IPS-11a (cell line): ENCODE results near the gene EIF3B.
"Not testable (repeated sequence)": the region's sequence is repeated elsewhere in the genome, so short reads cannot be mapped to it uniquely, and the experiment has no call there.

Experiments
- H3K4me3 ChIP-seq: one replicate; pipeline ENCODE4 v1.5.1; 2013; ENCODE audit warnings: low read depth, low read length, control low read depth

The EIF3B gene

DNA sequence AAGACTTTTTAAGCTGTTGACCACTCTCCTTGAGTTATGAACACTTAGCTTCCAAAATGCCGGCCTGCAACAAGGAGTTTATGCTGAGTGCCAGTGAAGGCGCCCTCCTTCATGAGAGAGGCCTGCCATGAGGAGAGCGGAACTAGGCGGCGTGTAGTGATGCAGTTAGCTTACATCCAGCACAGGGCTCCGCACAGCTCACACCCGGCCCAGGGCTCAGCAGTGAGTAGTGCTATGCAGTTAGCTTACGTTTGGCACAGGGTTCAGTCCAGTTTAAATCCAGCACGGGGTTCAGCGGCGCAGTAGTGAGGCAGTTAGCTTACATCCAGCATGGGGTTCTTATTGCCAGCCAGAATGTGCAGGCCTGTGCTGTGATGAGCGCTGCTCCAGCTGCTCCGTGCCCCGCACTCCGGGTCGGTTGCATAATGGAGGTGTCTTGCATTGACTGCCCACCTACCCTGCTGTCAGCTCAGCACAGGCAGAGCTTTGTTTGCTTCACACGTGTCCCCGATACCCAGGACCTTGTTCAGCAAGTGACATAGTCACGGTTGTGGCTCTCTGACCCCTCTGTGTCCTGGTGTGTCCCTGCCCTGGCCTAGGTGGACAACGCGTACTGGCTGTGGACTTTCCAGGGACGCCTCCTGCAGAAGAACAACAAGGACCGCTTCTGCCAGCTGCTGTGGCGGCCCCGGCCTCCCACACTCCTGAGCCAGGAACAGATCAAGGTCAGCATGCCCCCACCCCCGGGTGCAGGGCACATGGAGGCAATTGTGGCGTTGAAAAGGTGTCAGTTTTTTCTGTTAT, 21.9 kb downstream of the EIF3B start:
- no peak overlapping the region for H3K4me3 ChIP-seq

DNA sequence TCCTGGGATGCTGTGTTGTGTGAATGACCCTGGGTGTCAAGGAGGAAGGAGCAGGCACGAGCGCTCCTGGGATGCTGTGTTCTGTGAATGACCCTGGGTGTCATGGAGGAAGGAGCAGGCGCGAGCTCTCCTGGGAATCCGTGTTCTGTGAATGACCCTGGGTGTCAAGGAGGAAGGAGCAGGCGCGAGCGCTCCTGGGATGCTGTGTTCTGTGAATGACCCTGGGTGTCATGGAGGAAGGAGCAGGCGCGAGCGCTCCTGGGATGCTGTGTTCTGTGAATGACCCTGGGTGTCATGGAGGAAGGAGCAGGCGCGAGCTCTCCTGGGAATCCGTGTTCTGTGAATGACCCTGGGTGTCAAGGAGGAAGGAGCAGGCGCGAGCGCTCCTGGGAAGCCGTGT, 22.9 kb downstream of the EIF3B start:
- H3K4me3 ChIP-seq: not testable (repeated sequence)

DNA sequence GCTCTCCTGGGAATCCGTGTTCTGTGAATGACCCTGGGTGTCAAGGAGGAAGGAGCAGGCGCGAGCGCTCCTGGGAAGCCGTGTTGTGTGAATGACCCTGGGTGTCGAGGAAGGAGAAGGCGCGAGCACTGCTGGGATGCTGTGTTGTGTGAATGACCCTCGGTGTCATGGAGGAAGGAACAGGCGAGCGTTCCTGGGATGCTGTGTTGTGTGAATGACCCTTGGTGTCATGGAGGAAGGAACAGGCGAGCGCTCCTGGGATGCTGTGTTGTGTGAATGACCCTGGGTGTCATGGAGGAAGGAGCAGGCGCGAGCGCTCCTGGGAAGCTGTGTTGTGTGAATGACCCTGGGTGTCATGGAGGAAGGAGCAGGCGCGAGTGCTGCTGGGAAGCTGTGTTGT, 23.5 kb downstream of the EIF3B start:
- not testable (repeated sequence) for H3K4me3 ChIP-seq

- no peak overlapping the region for H3K4me3 ChIP-seq
These were observed 24.5 kb downstream of the EIF3B start for GRCh38 chr7:2379161-2379560.

- no peak overlapping the region for H3K4me3 ChIP-seq
These were observed 25.3 kb downstream of the EIF3B start for GRCh38 chr7:2379821-2380450.

DNA sequence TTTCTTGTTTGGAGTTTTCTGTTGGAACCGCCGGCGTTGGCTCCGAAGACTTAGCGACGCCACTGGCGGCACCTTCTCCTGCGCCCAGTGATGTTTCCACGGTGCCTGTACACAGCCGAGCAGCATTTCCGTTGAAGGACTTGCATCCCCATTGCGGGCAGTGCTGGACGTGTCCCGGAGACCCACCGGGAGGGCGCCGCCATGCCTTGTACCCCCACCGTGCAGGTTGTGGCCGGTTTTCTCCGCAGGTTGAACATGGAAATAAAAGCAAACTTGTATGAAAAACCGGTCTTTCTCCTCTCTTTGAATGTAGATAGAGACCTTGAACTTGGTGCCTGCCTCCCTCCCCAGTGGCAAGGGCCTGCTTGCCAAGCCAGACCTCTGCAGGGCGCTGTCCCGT, 25.8 kb downstream of the EIF3B start:
- no peak overlapping the region for H3K4me3 ChIP-seq

DNA sequence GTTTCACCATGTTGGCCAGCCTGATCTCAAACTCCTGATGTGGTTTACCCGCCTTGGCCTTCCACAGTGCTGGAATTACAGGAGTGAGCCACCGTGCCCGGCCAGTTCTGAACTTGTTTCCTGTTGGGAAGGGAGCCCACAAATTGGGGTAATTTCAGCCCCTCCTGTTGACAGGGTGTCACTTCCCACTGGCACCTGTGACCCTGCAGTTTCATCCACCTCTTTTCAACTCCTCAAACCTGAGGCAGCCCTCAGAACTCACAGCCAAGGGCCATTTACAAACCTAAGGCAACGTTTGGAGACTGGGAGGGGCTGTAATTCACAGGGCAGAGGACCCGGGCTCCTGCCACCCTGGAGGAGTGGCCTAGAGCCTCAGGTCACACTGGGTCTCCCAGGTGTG, 26.6 kb downstream of the EIF3B start:
- no peak overlapping the region for H3K4me3 ChIP-seq

GRCh38 chr7:2381881-2382509, 27.4 kb downstream of the EIF3B start:
- H3K4me3 ChIP-seq: no peak overlapping the region

DNA sequence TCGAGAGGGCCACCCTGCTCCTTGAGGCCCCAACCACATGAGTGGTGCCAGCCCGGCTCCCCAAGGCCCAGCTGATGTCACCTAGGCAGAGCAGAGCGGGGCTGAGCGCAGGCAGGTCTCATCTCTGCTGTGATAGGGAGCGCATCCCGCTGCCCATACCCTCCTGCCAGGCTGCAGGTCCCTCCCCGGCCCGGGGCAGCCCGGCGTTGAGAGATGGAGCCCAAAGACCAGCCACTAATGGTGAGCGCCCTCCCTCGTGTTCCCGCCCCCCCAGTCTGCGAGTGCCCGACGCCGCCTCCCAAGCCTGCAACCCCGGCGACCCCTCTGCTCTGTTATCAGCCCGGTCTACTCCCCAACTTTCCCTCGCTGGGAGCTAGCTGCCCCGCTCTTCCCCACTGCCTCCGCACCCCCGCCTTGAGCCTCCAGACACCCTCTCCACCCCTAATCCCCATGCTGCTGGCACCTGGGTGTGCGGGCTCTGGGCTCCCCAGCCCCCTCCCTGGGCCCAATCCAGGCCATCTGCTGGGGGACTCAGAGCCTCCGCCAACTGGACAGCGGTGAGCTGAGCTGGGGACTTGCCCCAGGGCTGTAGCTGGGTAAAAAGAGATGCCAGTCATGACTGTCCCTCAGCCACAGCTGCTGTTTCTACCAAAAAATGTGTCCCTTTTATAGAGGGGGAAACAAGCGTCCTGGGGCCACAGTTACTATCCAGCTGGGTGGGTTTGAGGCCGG, 29.1 kb downstream of the EIF3B start:
- H3K4me3 ChIP-seq: no peak overlapping the region

DNA sequence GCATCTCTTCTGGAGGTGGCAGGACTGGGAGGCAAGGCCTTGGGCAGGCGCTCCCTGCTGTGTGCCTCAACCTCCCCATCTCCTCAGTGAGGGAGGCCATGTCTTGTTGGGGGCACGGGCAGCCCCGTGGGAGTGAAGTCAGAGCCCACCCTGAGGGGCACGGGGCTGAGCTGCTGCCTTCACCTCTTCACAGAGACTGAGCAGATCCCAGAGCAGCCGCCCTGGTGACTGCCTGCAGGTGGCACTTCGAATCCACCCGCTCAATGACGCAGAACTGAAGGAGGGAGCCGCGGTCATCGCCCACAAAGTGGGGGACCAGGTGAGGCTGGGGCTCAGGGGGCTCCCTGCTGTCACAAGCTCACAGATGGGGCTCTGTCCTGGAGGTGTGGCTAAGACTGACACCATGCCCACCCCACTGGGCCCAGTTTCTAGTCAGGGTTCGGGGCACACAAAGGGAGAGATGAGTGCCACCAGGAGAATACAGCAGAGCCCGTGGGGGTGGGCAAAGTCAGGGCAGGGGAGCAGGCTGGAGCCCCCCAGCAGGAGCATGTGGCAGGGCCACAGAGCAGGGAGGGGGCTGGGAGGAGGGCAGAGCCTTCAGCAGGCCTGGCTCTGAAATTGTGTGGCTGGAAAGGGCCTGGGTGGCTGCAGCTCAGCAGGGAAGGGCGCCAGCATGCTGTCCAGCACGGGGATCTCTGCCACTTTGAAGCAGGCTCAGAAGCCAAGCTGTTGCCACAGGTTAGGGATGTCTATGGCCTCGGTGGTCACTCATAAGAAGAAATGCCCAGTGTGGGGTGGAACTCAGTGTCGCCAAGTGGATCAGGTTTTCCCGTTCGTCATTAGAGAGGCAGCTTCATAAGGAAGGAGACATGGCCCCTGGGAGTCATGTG, 30.0 kb downstream of the EIF3B start:
- H3K4me3 ChIP-seq: no peak overlapping the region

GRCh38 chr7:2386122-2386521, 31.5 kb downstream of the EIF3B start:
- not testable (repeated sequence) for H3K4me3 ChIP-seq

DNA sequence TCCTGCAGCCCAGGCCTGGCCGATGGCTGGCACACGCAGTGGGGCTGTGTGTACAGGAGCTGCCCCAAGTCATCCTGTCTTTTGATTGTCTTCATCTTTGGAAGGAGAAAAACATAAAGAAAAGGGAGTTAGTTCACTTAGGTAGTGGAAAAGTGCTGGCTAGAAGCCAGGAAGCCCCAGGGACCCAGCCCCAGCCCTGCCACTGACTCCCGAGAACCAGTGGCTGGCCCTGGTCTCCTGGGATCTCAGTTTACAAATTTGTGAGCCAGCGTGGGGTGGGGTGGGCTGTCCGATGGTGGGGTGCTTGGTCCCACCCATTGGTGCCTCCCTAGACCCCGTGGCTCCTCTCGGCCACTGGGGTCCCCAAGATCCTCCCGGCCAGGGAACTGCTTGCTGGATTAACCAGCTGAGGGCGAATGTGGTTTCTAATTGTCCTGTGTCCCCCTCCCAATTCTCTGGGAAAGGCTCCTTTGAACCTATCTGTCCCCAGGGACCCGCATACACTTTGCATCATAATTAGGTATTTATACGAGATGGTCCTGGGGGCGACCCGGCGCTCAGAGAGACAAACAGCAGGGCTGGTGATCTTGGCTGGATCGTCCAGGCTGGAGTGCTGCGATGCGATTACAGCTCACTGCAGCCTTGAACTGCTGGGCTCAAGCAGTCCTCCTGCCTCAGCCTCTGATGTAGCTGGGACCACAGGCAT, 32.5 kb downstream of the EIF3B start:
- no peak overlapping the region for H3K4me3 ChIP-seq

DNA sequence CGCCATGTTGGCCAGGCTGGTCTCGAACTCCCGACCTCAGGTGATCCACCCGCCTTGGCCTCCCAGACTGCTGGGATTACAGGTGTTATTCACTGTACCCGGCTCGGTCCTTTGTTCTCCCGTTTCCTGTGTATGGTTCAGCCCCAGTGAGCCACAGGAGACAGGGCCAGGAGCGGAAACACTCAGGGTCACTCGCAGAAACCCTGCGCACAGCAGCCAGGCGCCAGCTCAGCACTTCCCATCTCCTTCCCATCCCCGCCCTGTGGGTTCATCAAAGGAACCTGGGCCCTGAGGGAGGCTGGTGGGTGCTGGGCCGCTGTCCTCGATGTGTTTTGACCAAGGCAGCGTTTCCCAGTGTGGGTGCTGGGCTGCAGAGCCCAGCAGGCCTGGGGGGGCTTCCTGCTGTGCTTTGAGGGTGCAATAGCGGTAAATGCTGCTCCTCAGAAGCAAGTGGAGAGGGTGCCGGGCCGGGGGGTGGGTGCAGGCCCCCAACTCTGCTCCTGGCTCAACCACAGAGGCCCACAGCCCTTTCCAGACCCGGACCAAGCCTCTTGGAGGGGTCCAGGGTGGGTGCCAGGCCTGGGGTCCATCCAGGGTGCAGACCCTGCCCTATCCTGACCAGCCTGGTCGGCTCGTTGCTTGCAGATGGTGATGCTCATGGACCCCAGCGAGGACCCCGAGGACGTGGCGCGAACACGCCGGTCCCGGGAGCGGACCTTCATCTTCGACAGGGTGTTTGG, 33.4 kb downstream of the EIF3B start:
- no peak overlapping the region for H3K4me3 ChIP-seq

DNA sequence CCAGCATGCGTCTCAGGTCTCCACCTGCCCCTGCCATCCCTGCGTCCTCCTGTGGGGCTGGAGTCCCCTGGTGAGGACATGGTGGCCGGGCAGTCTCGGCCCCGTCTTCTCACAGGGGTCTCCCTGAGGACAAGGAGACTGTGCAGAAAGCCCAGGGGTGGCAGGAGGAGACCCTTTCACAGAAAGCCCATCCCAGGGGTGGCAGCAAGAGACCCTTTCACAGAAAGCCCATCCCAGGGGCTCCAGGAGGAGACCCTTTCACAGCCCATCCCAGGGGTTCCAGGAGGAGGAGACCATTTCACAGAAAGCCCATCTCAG, 34.0 kb downstream of the EIF3B start:
- no peak overlapping the region for H3K4me3 ChIP-seq

GRCh38 chr7:2390020-2390816, 35.6 kb downstream of the EIF3B start:
- not testable (repeated sequence) for H3K4me3 ChIP-seq

DNA sequence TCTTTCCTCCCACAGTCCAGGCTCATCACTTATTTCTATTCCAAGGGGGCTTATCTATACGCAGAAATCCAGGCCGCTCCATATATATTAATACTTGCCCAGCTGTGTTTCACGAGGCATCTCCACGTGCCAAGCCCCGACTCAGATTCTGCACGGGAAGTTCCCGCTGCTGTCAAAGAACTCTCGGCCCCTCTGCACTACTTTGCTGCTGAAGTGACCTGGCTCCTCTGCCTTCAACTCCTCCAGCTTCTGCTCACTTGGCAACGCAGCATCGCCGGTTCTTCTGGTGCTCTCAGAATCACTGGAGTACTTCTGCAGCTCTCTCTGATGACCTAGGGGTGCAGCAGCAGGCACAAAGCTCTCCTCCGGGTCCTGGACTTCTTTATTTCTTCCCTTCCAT, 39.1 kb downstream of the EIF3B start:
- no peak overlapping the region for H3K4me3 ChIP-seq

- H3K4me3 ChIP-seq: no peak overlapping the region
These were observed 40.0 kb downstream of the EIF3B start for GRCh38 chr7:2394566-2395082.

GRCh38 chr7:2398506-2398905, 43.9 kb downstream of the EIF3B start:
- no peak overlapping the region for H3K4me3 ChIP-seq
